CD4-positive, alpha-beta memory T cell (primary cell): ENCODE measurements around the gene RPS6KB2. TPM values are rescaled to one million over a fixed set of nuclear protein-coding genes. Genes with fewer than 3 reads are reported as not detected.

Experiments
- CTCF ChIA-PET: fragments of 350-600 bp; sonication (Branson Sonifier 250); formaldehyde crosslinking; loops from one replicate; lab custom pipeline; 2021; ENCODE audit warnings: inconsistent platforms; ENCODE audit not compliant: partially characterized antibody; lab: Charles Lee
- POLR2A ChIA-PET: fragments of 350-600 bp; sonication (Branson Sonifier 250); formaldehyde crosslinking; loops from one replicate; lab custom pipeline; 2021; ENCODE audit not compliant: partially characterized antibody; lab: Charles Lee
- DNase-seq, 5 donors: peaks; one replicate each; pipeline versions ENCODE4 v3.0.0 to v3.0.0-alpha.2; 2020 to 2022; ENCODE audit warnings: mixed read lengths in 1 of 5
- H3K27ac ChIP-seq: one replicate; pipeline ENCODE4 v1.7.0; 2013; ENCODE audit warnings: low read depth, low read length
- H3K27me3 ChIP-seq: 2 replicates; pipeline ENCODE4 v1.7.0; 2013; ENCODE audit warnings: mild to moderate bottlenecking, low read length, moderate library complexity; ENCODE audit not compliant: insufficient read depth
- H3K36me3 ChIP-seq: 2 replicates; pipeline ENCODE4 v1.7.0; 2013; ENCODE audit warnings: mild to moderate bottlenecking, low read length, moderate library complexity; ENCODE audit not compliant: insufficient read depth
- H3K4me1 ChIP-seq: 2 replicates; pipeline ENCODE4 v1.7.0; 2013; ENCODE audit warnings: mild to moderate bottlenecking, low read length, moderate library complexity; ENCODE audit not compliant: insufficient read depth
- H3K4me3 ChIP-seq, 2 donors: one replicate each; pipeline ENCODE4 v1.7.0; 2013; ENCODE audit warnings: low read length in 2 of 2, mild to moderate bottlenecking in 1 of 2
- H3K9me3 ChIP-seq, 2 donors: one replicate each; pipeline ENCODE4 v1.7.0; 2013; ENCODE audit warnings: low read length in 2 of 2, control low read depth in 1 of 2; ENCODE audit not compliant: control insufficient read depth in 1 of 2
- H3K27ac Mint-ChIP-seq, 7 donors: one replicate each; pipeline ENCODE4 v1.8.0; 2020 to 2021; ENCODE audit warnings: mixed read lengths in 7 of 7, mild to moderate bottlenecking in 6 of 7, inconsistent platforms in 3 of 7, moderate library complexity in 3 of 7
- H3K27me3 Mint-ChIP-seq, 2 donors: one replicate each; pipeline ENCODE4 v1.8.0; 2020 to 2021; ENCODE audit warnings: mixed read lengths in 2 of 2
- H3K36me3 Mint-ChIP-seq, 2 donors: one replicate each; pipeline ENCODE4 v1.8.0; 2020 to 2021; ENCODE audit warnings: mixed read lengths in 2 of 2, inconsistent platforms in 1 of 2, mild to moderate bottlenecking in 1 of 2
- H3K4me1 Mint-ChIP-seq, 4 donors: one replicate each; pipeline ENCODE4 v1.8.0; 2020 to 2021; ENCODE audit warnings: mixed read lengths in 4 of 4, mild to moderate bottlenecking in 1 of 4
- H3K4me3 Mint-ChIP-seq, 8 donors: one replicate each; pipeline ENCODE4 v1.8.0; 2020 to 2021; ENCODE audit warnings: mixed read lengths in 8 of 8, mild to moderate bottlenecking in 7 of 8, moderate library complexity in 6 of 8, inconsistent platforms in 3 of 8
- H3K9me3 Mint-ChIP-seq, 8 donors: one replicate each; pipeline ENCODE4 v1.8.0; 2020 to 2021; ENCODE audit warnings: mixed read lengths in 8 of 8, mild to moderate bottlenecking in 5 of 8, inconsistent platforms in 3 of 8, moderate library complexity in 1 of 8
- intact Hi-C: fragments of 100-400 bp; cut with micrococcal nuclease; formaldehyde crosslinking; loops from one replicate; pipeline ENCODE4 v1.15.1; 2023
- polyA plus RNA-seq, 2 donors: library from polyadenylated mRNA; unstranded; fragments of 300-500 nt; fragmentation: Illumina TruSeq; gene quantifications; one replicate each; pipeline ENCODE4 v1.2.3, GENCODE V29; 2021
- total RNA-seq, 2 experiments: library from RNA; stranded (reverse); gene quantifications; one replicate each; pipeline ENCODE4 v1.2.3, GENCODE V29; 2021

RPS6KB2 gene
- total and polyA plus RNA-seq, 4 experiments from 2014 or later = 55.2 to 79.9 (median 68.2) TPM

- DNase-seq = no peak
- no peaks in the 10 kb centered on the region for H3K27me3 ChIP-seq
- Mint-ChIP-seq H3K4me1 (peaks cover 27 to 53% (median 43%) of the 10 kb centered on the region in 4 donors), H3K36me3 (peaks cover 11 to 19% of the 10 kb centered on the region in 2 donors), H3K27me3 (no peaks in the 10 kb centered on the region), H3K27ac (peak overlapping the region; percentile 78 to 94 (median 87)), H3K9me3 (peaks cover 0 to 1% (median 0%) of the 10 kb centered on the region in 8 donors), H3K4me3 (peak overlapping the region; percentile 87 to 93 (median 91))
- H3K4me3 ChIP-seq = peak overlapping the region; percentile 61 to 75
- CTCF ChIA-PET = interaction anchor here (0.5 to 24.8 kb wide), 11 partner anchors 10 to 125 kb away, joined by 3 to 1065 read pairs (median 7); partner anchors contain the start of genes AIP, POLD4, PPP1CA and PTPRCAP
- peak overlapping the region; percentile 79 for H3K27ac ChIP-seq
- intact Hi-C loops = loop anchor here (1.0 kb wide), 1 partner anchor 9 kb away; the partner anchor contains the start of gene PPP1CA
- no peaks in the 10 kb centered on the region for H3K9me3 ChIP-seq
- H3K4me1 ChIP-seq = peaks cover 25% of the 10 kb centered on the region
- POLR2A ChIA-PET = interaction anchor here (0.9 to 21.5 kb wide), 31 partner anchors 9 to 152 kb away, joined by 3 to 2262 read pairs (median 7); partner anchors contain the start of genes AIP, CARNS1, CDK2AP2 and CLCF1
- peaks cover 3% of the 10 kb centered on the region for H3K36me3 ChIP-seq
Measured at GRCh38 chr11:67392183-67392715, 36.0 kb upstream of the RPS6KB2 start.

- H3K4me3 Mint-ChIP-seq = peak overlapping the region in 5 of 8 donors; percentile 51 to 91 (median 64)
- H3K4me1 ChIP-seq = peaks cover 37% of the 10 kb centered on the region
- ChIA-PET CTCF (interaction anchor here (1.6 to 5.9 kb wide), 2 partner anchors 8 to 39 kb away, joined by 3 to 40 read pairs; partner anchors contain the start of genes PPP1CA and TBC1D10C), POLR2A (interaction anchor here (0.9 to 21.5 kb wide), 7 partner anchors 8 to 106 kb away, joined by 3 to 2262 read pairs (median 37); partner anchors contain the start of genes CARNS1, CLCF1, POLD4 and PPP1CA)
- H3K9me3 Mint-ChIP-seq = peaks cover 0 to 1% (median 0%) of the 10 kb centered on the region in 8 donors
- peak overlapping the region; percentile 3 to 87 (median 57) for H3K27ac Mint-ChIP-seq
- H3K27me3 Mint-ChIP-seq = no peaks in the 10 kb centered on the region
- no peak overlapping the region for H3K27ac ChIP-seq
- H3K36me3 ChIP-seq = peaks cover 15% of the 10 kb centered on the region
- DNase-seq = no peak
- peaks cover 31 to 65% (median 51%) of the 10 kb centered on the region in 4 donors for H3K4me1 Mint-ChIP-seq
- no peak overlapping the region for H3K4me3 ChIP-seq
- H3K36me3 Mint-ChIP-seq = peaks cover 18 to 28% of the 10 kb centered on the region in 2 donors
- no peaks in the 10 kb centered on the region for H3K27me3 ChIP-seq
- H3K9me3 ChIP-seq = no peaks in the 10 kb centered on the region
- intact Hi-C loops = no loop called here
Measured at GRCh38 chr11:67393437-67393836, 34.9 kb upstream of the RPS6KB2 start.

- H3K4me1 Mint-ChIP-seq = peaks cover 31 to 69% (median 51%) of the 10 kb centered on the region in 4 donors
- CTCF ChIA-PET = interaction anchor here (1.2 to 5.9 kb wide), 3 partner anchors 8 to 43 kb away, joined by 3 to 40 read pairs (median 3); partner anchors contain the start of genes PPP1CA and TBC1D10C
- H3K27ac ChIP-seq = no peak overlapping the region
- no peaks in the 10 kb centered on the region for H3K27me3 Mint-ChIP-seq
- peaks cover 18 to 30% of the 10 kb centered on the region in 2 donors for H3K36me3 Mint-ChIP-seq
- intact Hi-C loops = no loop called here
- no peak overlapping the region for H3K4me3 ChIP-seq
- POLR2A ChIA-PET = interaction anchor here (0.9 to 21.5 kb wide), 6 partner anchors 7 to 106 kb away, joined by 3 to 2262 read pairs (median 26); partner anchors contain the start of genes CARNS1, CLCF1, PPP1CA and PTPRCAP
- H3K27ac Mint-ChIP-seq = peak overlapping the region in 6 of 7 donors; percentile 3 to 65 (median 54)
- peak overlapping the region in 7 of 8 donors; percentile 1 to 64 (median 53) for H3K4me3 Mint-ChIP-seq
- H3K9me3 Mint-ChIP-seq = peaks cover 0 to 1% (median 0%) of the 10 kb centered on the region in 8 donors
- H3K4me1 ChIP-seq = peaks cover 42% of the 10 kb centered on the region
- DNase-seq = no peak
- no peaks in the 10 kb centered on the region for H3K27me3 ChIP-seq
- peaks cover 21% of the 10 kb centered on the region for H3K36me3 ChIP-seq
- H3K9me3 ChIP-seq = no peaks in the 10 kb centered on the region
Measured at GRCh38 chr11:67393990-67394389, 34.3 kb upstream of the RPS6KB2 start.

GRCh38 chr11:67395555-67396258, 32.6 kb upstream of the RPS6KB2 start:
- peaks cover 31 to 71% (median 54%) of the 10 kb centered on the region in 4 donors for H3K4me1 Mint-ChIP-seq
- peaks cover 0 to 1% (median 0%) of the 10 kb centered on the region in 8 donors for H3K9me3 Mint-ChIP-seq
- Histone ChIP-seq H3K27ac (peak overlapping the region; percentile 42), H3K36me3 (peaks cover 28% of the 10 kb centered on the region), H3K4me1 (peaks cover 58% of the 10 kb centered on the region), H3K4me3 (no peak overlapping the region), H3K9me3 (no peaks in the 10 kb centered on the region), H3K27me3 (no peaks in the 10 kb centered on the region)
- H3K4me3 Mint-ChIP-seq = peak overlapping the region in 1 of 8 donors; percentile 62
- no peak for DNase-seq
- no peaks in the 10 kb centered on the region for H3K27me3 Mint-ChIP-seq
- ChIA-PET CTCF (interaction anchor here (1.0 to 1.9 kb wide), 6 partner anchors 10 to 78 kb away, joined by 3 to 9 read pairs (median 4); partner anchors contain the start of gene PTPRCAP), POLR2A (interaction anchor here (0.6 to 21.5 kb wide), 12 partner anchors 9 to 1445 kb away, joined by 3 to 2262 read pairs (median 4); partner anchors contain the start of genes ANKRD13D, CARNS1, POLD4 and PTPRCAP)
- H3K27ac Mint-ChIP-seq = peak overlapping the region in 5 of 7 donors; percentile 61 to 91 (median 73)
- intact Hi-C loops = no loop called here
- H3K36me3 Mint-ChIP-seq = peaks cover 20 to 37% of the 10 kb centered on the region in 2 donors

- Mint-ChIP-seq H3K4me3 (peak overlapping the region in 5 of 8 donors; percentile 10 to 62 (median 41)), H3K27ac (peak overlapping the region; percentile 46 to 91 (median 73)), H3K4me1 (peaks cover 28 to 68% (median 51%) of the 10 kb centered on the region in 4 donors), H3K27me3 (no peaks in the 10 kb centered on the region), H3K36me3 (peaks cover 20 to 39% of the 10 kb centered on the region in 2 donors), H3K9me3 (peaks cover 0 to 1% (median 0%) of the 10 kb centered on the region in 8 donors)
- H3K4me3 ChIP-seq = no peak overlapping the region
- no peaks in the 10 kb centered on the region for H3K27me3 ChIP-seq
- peaks cover 55% of the 10 kb centered on the region for H3K4me1 ChIP-seq
- POLR2A ChIA-PET = interaction anchor here (0.6 to 21.5 kb wide), 12 partner anchors 8 to 1446 kb away, joined by 3 to 2262 read pairs (median 5); partner anchors contain the start of genes ANKRD13D, CARNS1, PITPNM1 and POLD4
- no peaks in the 10 kb centered on the region for H3K9me3 ChIP-seq
- CTCF ChIA-PET = interaction anchor here (1.0 to 1.9 kb wide), 6 partner anchors 11 to 79 kb away, joined by 3 to 9 read pairs (median 4); partner anchors contain the start of gene PTPRCAP
- peak overlapping the region; percentile 42 for H3K27ac ChIP-seq
- H3K36me3 ChIP-seq = peaks cover 28% of the 10 kb centered on the region
- DNase-seq = no peak
- intact Hi-C loops = no loop called here
Measured at GRCh38 chr11:67396259-67396581, 32.1 kb upstream of the RPS6KB2 start.

- Mint-ChIP-seq H3K36me3 (peaks cover 20 to 39% of the 10 kb centered on the region in 2 donors), H3K4me3 (peak overlapping the region in 7 of 8 donors; percentile 40 to 72 (median 64)), H3K9me3 (peaks cover 0 to 1% (median 0%) of the 10 kb centered on the region in 8 donors), H3K4me1 (peaks cover 28 to 65% (median 49%) of the 10 kb centered on the region in 4 donors), H3K27ac (peak overlapping the region; percentile 71 to 92 (median 90)), H3K27me3 (no peaks in the 10 kb centered on the region)
- H3K27me3 ChIP-seq = no peaks in the 10 kb centered on the region
- H3K4me1 ChIP-seq = peaks cover 52% of the 10 kb centered on the region
- peak in 3 of 5 donors; percentile 37 to 61 (median 46) for DNase-seq
- no peak overlapping the region for H3K4me3 ChIP-seq
- no peaks in the 10 kb centered on the region for H3K9me3 ChIP-seq
- intact Hi-C loops = no loop called here
- peak overlapping the region; percentile 42 for H3K27ac ChIP-seq
- POLR2A ChIA-PET = interaction anchor here (0.6 to 21.5 kb wide), 15 partner anchors 8 to 1446 kb away, joined by 3 to 2262 read pairs (median 6); partner anchors contain the start of genes AIP, ANKRD13D, CARNS1 and PITPNM1
- peaks cover 28% of the 10 kb centered on the region for H3K36me3 ChIP-seq
- CTCF ChIA-PET = interaction anchor here (1.0 to 1.9 kb wide), 6 partner anchors 11 to 79 kb away, joined by 3 to 9 read pairs (median 4); partner anchors contain the start of gene PTPRCAP
Measured at GRCh38 chr11:67396587-67397389, 31.5 kb upstream of the RPS6KB2 start.
